ENCODE measurements around the gene CBX8. TPM values are rescaled to one million over a fixed set of nuclear protein-coding genes. Genes with fewer than 3 reads are reported as not detected.

Gene CBX8
- total RNA-seq, 1 donor from 2014 or later = 1.1 TPM

GRCh38 chr17:79820959-79821330 is 24.1 kb upstream of the CBX8 start:
- no peak for DNase-seq (ENCODE audit: low spot score in 2 of 2)
- intact Hi-C loops (cut with DNase I) = no loop called here
- Histone ChIP-seq H3K36me3 (no peaks in the 10 kb centered on the region), H3K4me3 (no peak overlapping the region), H3K9me3 (no peaks in the 10 kb centered on the region), H3K4me1 (no peaks in the 10 kb centered on the region), H3K27me3 (peaks cover 5% of the 10 kb centered on the region), H3K27ac (no peak overlapping the region)
- TF ChIP-seq CTCF (IDR thresholded peaks at IDR 0.05) = no peak

- Histone ChIP-seq H3K27ac (no peak overlapping the region), H3K27me3 (peaks cover 17% of the 10 kb centered on the region), H3K4me3 (no peak overlapping the region), H3K9me3 (no peaks in the 10 kb centered on the region), H3K4me1 (peaks cover 6 to 7% of the 10 kb centered on the region in 2 donors), H3K36me3 (no peaks in the 10 kb centered on the region)
- intact Hi-C loops (cut with DNase I) = no loop called here
- TF ChIP-seq CTCF (IDR thresholded peaks at IDR 0.05) = no peak
- DNase-seq (ENCODE audit: low spot score in 2 of 2) = no peak
These were observed 22.8 kb upstream of the CBX8 start for GRCh38 chr17:79819534-79820276.

- H3K27me3 ChIP-seq = peaks cover 24% of the 10 kb centered on the region
- intact Hi-C loops (cut with DNase I) = no loop called here
- no peak overlapping the region for H3K27ac ChIP-seq
- H3K4me3 ChIP-seq = no peak overlapping the region
- H3K9me3 ChIP-seq = no peaks in the 10 kb centered on the region
- no peaks in the 10 kb centered on the region for H3K36me3 ChIP-seq
- DNase-seq (ENCODE audit: low spot score in 2 of 2) = no peak
- H3K4me1 ChIP-seq = peaks cover 7 to 12% of the 10 kb centered on the region in 2 donors
- no peak for TF ChIP-seq CTCF (IDR thresholded peaks at IDR 0.05)
These were observed 22.2 kb upstream of the CBX8 start for GRCh38 chr17:79819085-79819484.

- Histone ChIP-seq H3K4me3 (no peak overlapping the region), H3K4me1 (peaks cover 7 to 12% of the 10 kb centered on the region in 2 donors), H3K36me3 (no peaks in the 10 kb centered on the region), H3K27ac (no peak overlapping the region), H3K27me3 (peaks cover 29% of the 10 kb centered on the region), H3K9me3 (no peaks in the 10 kb centered on the region)
- no peak for DNase-seq (ENCODE audit: low spot score in 2 of 2)
- no peak for TF ChIP-seq CTCF (IDR thresholded peaks at IDR 0.05)
- intact Hi-C loops (cut with DNase I) = no loop called here
These were observed 21.3 kb upstream of the CBX8 start for GRCh38 chr17:79818026-79818758.

GRCh38 chr17:79815836-79816461 is 19.1 kb upstream of the CBX8 start:
- intact Hi-C loops (cut with DNase I) = loop anchor here (2.0 kb wide), 1 partner anchor 41 kb away; no protein-coding TSS in a partner anchor
- no peaks in the 10 kb centered on the region for H3K9me3 ChIP-seq
- no peak overlapping the region for H3K4me3 ChIP-seq
- H3K27me3 ChIP-seq = peaks cover 49% of the 10 kb centered on the region
- H3K4me1 ChIP-seq = peaks cover 21 to 33% of the 10 kb centered on the region in 2 donors
- no peak for DNase-seq (ENCODE audit: low spot score in 2 of 2)
- H3K36me3 ChIP-seq = no peaks in the 10 kb centered on the region
- no peak for TF ChIP-seq CTCF (IDR thresholded peaks at IDR 0.05)
- no peak overlapping the region for H3K27ac ChIP-seq

All from ascending aorta (tissue), 2 donors.